Ascending aorta (tissue), 2 donors: Measurements from ENCODE around the gene PLCB1. TPM values are rescaled to one million over a fixed set of nuclear protein-coding genes. Genes with fewer than 3 reads are reported as not detected.

Source experiments
- DNase-seq, 2 donors: peaks; one replicate each; pipeline ENCODE4 v3.0.0-alpha.2; 2019; ENCODE audit warnings: low spot score in 2 of 2
- H3K27ac ChIP-seq, 2 donors: fragments of 200-600 bp; sonication (generic); one replicate each; pipeline ENCODE4 v1.5.1; 2016 to 2017; ENCODE audit warnings: mild to moderate bottlenecking in 1 of 2
- H3K27me3 ChIP-seq: fragments of 200-600 bp; sonication (generic); one replicate; pipeline ENCODE4 v1.5.1; 2017
- H3K36me3 ChIP-seq, 2 donors: fragments of 200-600 bp; sonication (generic); one replicate each; pipeline ENCODE4 v1.5.1; 2016
- H3K4me1 ChIP-seq, 2 donors: fragments of 200-600 bp; sonication (generic); one replicate each; pipeline ENCODE4 v1.5.1; 2016 to 2017; ENCODE audit warnings: mild to moderate bottlenecking in 1 of 2
- H3K4me3 ChIP-seq, 2 donors: fragments of 200-600 bp; sonication (generic); one replicate each; pipeline ENCODE4 v1.5.1; 2016 to 2017; ENCODE audit warnings: mild to moderate bottlenecking in 1 of 2
- H3K9me3 ChIP-seq, 2 donors: fragments of 200-600 bp; sonication (generic); one replicate each; pipeline ENCODE4 v1.5.1; 2016
- intact Hi-C: fragments of 100-400 bp; cut with DNase I; formaldehyde crosslinking; loops from one replicate; pipeline ENCODE4 v1.15.1; 2023
- total RNA-seq: library from RNA; depleted of rRNA; stranded (reverse); fragments of >200 nt; gene quantifications from one replicate; pipeline ENCODE4 v1.1.0, GENCODE V29; 2016
- TF ChIP-seq, protein P1 (sequence below), 3 experiments: fragments of 200-600 bp in 2 of 3; fragments of 450-650 bp in 1 of 3; sonication (generic) in 2 of 3; IDR thresholded peaks; one replicate each; pipeline ENCODE4 v1.5.1; 2016 to 2019; ENCODE audit warnings: antibody characterized with exemption in 3 of 3, mild to moderate bottlenecking in 1 of 3, moderate library complexity in 1 of 3

PLCB1 gene
- total RNA-seq, 1 donor from 2014 or later: 22.9 TPM

DNA sequence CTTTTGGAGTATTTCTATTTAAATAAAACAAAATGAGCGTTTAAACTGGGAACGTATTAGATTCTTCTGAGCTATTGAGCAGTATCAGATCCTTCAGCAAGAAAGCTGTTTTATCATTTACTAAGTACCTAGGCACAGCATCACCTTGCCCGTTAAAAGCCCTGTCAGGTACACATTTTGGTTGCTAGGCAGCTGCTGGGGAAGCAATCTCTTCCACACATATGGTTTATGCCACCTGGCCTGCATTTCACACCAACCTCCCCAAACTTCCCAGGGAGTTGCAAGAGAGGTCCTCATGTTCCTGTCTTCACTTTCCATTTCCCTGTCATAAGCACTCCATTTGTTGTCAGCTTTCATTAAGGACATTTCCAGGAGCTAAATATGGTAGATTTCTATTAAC is 400.1 kb downstream of the PLCB1 start:
- no peak overlapping the region for H3K27ac ChIP-seq
- no peaks in the 10 kb centered on the region for H3K36me3 ChIP-seq
- no peaks in the 10 kb centered on the region for H3K27me3 ChIP-seq
- TF ChIP-seq, protein P1, sequence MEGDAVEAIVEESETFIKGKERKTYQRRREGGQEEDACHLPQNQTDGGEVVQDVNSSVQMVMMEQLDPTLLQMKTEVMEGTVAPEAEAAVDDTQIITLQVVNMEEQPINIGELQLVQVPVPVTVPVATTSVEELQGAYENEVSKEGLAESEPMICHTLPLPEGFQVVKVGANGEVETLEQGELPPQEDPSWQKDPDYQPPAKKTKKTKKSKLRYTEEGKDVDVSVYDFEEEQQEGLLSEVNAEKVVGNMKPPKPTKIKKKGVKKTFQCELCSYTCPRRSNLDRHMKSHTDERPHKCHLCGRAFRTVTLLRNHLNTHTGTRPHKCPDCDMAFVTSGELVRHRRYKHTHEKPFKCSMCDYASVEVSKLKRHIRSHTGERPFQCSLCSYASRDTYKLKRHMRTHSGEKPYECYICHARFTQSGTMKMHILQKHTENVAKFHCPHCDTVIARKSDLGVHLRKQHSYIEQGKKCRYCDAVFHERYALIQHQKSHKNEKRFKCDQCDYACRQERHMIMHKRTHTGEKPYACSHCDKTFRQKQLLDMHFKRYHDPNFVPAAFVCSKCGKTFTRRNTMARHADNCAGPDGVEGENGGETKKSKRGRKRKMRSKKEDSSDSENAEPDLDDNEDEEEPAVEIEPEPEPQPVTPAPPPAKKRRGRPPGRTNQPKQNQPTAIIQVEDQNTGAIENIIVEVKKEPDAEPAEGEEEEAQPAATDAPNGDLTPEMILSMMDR (IDR thresholded peaks at IDR 0.05): no peak
- DNase-seq: no peak
- no peaks in the 10 kb centered on the region for H3K9me3 ChIP-seq
- no peak overlapping the region for H3K4me3 ChIP-seq
- intact Hi-C loops: no loop called here
- no peaks in the 10 kb centered on the region for H3K4me1 ChIP-seq

GRCh38 chr20:8534368-8535160 is 402.5 kb downstream of the PLCB1 start:
- no peaks in the 10 kb centered on the region for H3K36me3 ChIP-seq
- H3K4me1 ChIP-seq: no peaks in the 10 kb centered on the region
- TF ChIP-seq, protein P1 (IDR thresholded peaks at IDR 0.05): no peak
- H3K27ac ChIP-seq: no peak overlapping the region
- H3K9me3 ChIP-seq: no peaks in the 10 kb centered on the region
- intact Hi-C loops: no loop called here
- no peaks in the 10 kb centered on the region for H3K27me3 ChIP-seq
- no peak overlapping the region for H3K4me3 ChIP-seq
- no peak for DNase-seq

DNA sequence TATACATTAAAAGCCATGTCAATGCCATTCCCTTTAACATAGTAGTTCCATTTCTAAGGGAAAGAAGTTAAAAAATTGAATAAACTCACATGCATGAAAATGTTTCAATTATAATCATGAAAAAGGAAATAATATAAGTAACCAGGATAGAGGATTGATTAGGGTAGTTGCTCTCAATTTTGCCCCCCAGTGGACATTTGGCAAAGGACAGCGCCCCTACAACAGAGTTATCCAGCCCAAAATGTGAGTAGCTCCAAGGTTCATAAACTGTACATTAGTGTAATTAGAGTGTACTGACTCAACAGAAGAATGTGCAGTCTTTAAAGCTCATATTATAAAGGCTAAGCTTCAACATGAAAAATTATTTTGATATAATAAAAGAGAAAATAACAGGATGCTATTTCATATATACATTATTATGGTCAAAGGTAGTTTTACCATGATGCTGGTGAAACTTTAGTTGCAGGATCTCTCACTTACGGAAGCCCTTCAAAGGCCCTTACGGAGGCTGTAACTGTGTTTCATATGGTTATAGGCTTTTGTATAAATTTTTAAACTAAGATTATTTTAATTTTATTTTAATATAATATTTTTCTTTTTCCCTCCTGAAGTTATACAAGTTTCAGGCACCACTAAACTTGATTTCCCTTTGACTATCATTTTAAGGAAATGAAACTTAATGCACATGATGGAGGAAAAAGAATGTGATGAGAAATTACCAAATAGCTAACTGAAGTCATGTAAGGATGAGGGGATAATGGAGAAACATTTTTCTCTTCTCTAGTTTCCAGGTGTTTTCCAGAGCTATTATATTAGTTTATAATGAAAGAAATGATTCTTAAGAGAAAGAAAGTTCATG is 403.6 kb downstream of the PLCB1 start:
- no peaks in the 10 kb centered on the region for H3K9me3 ChIP-seq
- DNase-seq: no peak
- intact Hi-C loops: no loop called here
- TF ChIP-seq, protein P1 (IDR thresholded peaks at IDR 0.05): no peak
- H3K27ac ChIP-seq: no peak overlapping the region
- H3K36me3 ChIP-seq: no peaks in the 10 kb centered on the region
- no peak overlapping the region for H3K4me3 ChIP-seq
- no peaks in the 10 kb centered on the region for H3K4me1 ChIP-seq
- H3K27me3 ChIP-seq: no peaks in the 10 kb centered on the region

GRCh38 chr20:8536262-8536618 is 404.2 kb downstream of the PLCB1 start:
- H3K4me3 ChIP-seq: no peak overlapping the region
- H3K36me3 ChIP-seq: no peaks in the 10 kb centered on the region
- intact Hi-C loops: no loop called here
- TF ChIP-seq, protein P1 (IDR thresholded peaks at IDR 0.05): no peak
- H3K4me1 ChIP-seq: no peaks in the 10 kb centered on the region
- H3K27me3 ChIP-seq: no peaks in the 10 kb centered on the region
- H3K27ac ChIP-seq: no peak overlapping the region
- DNase-seq: no peak
- no peaks in the 10 kb centered on the region for H3K9me3 ChIP-seq

GRCh38 chr20:8540466-8540865 is 408.4 kb downstream of the PLCB1 start:
- no peak overlapping the region for H3K4me3 ChIP-seq
- no peak for DNase-seq
- intact Hi-C loops: no loop called here
- TF ChIP-seq, protein P1 (IDR thresholded peaks at IDR 0.05): no peak
- H3K4me1 ChIP-seq: no peaks in the 10 kb centered on the region
- H3K36me3 ChIP-seq: no peaks in the 10 kb centered on the region
- no peak overlapping the region for H3K27ac ChIP-seq
- no peaks in the 10 kb centered on the region for H3K27me3 ChIP-seq
- H3K9me3 ChIP-seq: no peaks in the 10 kb centered on the region
